ENCODE data around the gene CERS4.

- no peak for TF ChIP-seq CTCF (IDR thresholded peaks at IDR 0.05; ENCODE audit: borderline replicate concordance, extremely low read depth, low read length, poor library complexity, severe bottlenecking)
- TF ChIP-seq EZH2 (IDR thresholded peaks at IDR 0.05; ENCODE audit: borderline replicate concordance, low read depth, low read length, severe bottlenecking) = no peak
These were observed 45.4 kb upstream of the CERS4 start for GRCh38 chr19:8163759-8164158.

Data from DND-41 (cell line).